Urinary bladder (tissue), 4 donors: Measurements from ENCODE around the gene P2RY2. TPM values are rescaled to one million over a fixed set of nuclear protein-coding genes. Genes with fewer than 3 reads are reported as not detected.

Experiments
- DNase-seq: peaks from one replicate; pipeline ENCODE4 v3.0.0-alpha.2; 2015; ENCODE audit errors: extremely low spot score
- H3K27ac ChIP-seq: one replicate; pipeline ENCODE4 v1.5.1; 2013; ENCODE audit warnings: low read depth, mild to moderate bottlenecking, moderate library complexity
- H3K36me3 ChIP-seq: one replicate; pipeline ENCODE4 v1.6.1; 2013; ENCODE audit warnings: mild to moderate bottlenecking, moderate library complexity; ENCODE audit not compliant: insufficient read depth
- H3K4me1 ChIP-seq: one replicate; pipeline ENCODE4 v1.6.1; 2013; ENCODE audit warnings: mild to moderate bottlenecking, moderate library complexity; ENCODE audit not compliant: insufficient read depth
- H3K4me3 ChIP-seq: one replicate; pipeline ENCODE4 v1.5.1; 2013; ENCODE audit warnings: low read depth, low read length
- WGBS: extraction: QIAGEN DNeasy Blood & Tissue Kit; methylation state at CpG from one replicate; pipeline ENCODE4 v1.1.7; 2013; 5-methylcytosine and 5-hydroxymethylcytosine counted together
- polyA plus RNA-seq: library from polyadenylated mRNA; stranded (reverse); fragments of 200-250 nt; gene quantifications from one replicate; pipeline ENCODE4 v1.2.3, GENCODE V29; 2013
- total RNA-seq: library from RNA; depleted of rRNA; stranded (reverse); fragments of >200 nt; gene quantifications from one replicate; pipeline ENCODE4 v1.2.3, GENCODE V29; 2014
- donor health status: healthy with polysubstance abuse.
- donor health status: healthy.

The P2RY2 gene
- total and polyA plus RNA-seq, 2 donors = 1.8 to 2.3 TPM

GRCh38 chr11:73258104-73259035, 40.3 kb downstream of the P2RY2 start:
- WGBS = 92% methylated on average over 7 of the region's 7 CpGs
- no peak overlapping the region for H3K4me3 ChIP-seq
- no peaks in the 10 kb centered on the region for H3K36me3 ChIP-seq
- H3K4me1 ChIP-seq = no peaks in the 10 kb centered on the region
- no peak for DNase-seq
- H3K27ac ChIP-seq = no peak overlapping the region

- H3K4me3 ChIP-seq = no peak overlapping the region
- no peaks in the 10 kb centered on the region for H3K36me3 ChIP-seq
- WGBS = 76% methylated on average over 3 of the region's 3 CpGs
- H3K4me1 ChIP-seq = no peaks in the 10 kb centered on the region
- H3K27ac ChIP-seq = no peak overlapping the region
- no peak for DNase-seq
These were observed 41.5 kb downstream of the P2RY2 start for GRCh38 chr11:73259406-73260126.

GRCh38 chr11:73260127-73260457, 42.0 kb downstream of the P2RY2 start:
- Histone ChIP-seq H3K36me3 (no peaks in the 10 kb centered on the region), H3K4me3 (no peak overlapping the region), H3K4me1 (no peaks in the 10 kb centered on the region), H3K27ac (no peak overlapping the region)
- no peak for DNase-seq

GRCh38 chr11:73262851-73263495, 44.9 kb downstream of the P2RY2 start:
- no peaks in the 10 kb centered on the region for H3K36me3 ChIP-seq
- H3K27ac ChIP-seq = no peak overlapping the region
- H3K4me1 ChIP-seq = no peaks in the 10 kb centered on the region
- no peak overlapping the region for H3K4me3 ChIP-seq
- 73% methylated on average over 5 of the region's 5 CpGs for WGBS
- DNase-seq = no peak

GRCh38 chr11:73263640-73264039, 45.6 kb downstream of the P2RY2 start:
- Histone ChIP-seq H3K36me3 (no peaks in the 10 kb centered on the region), H3K27ac (no peak overlapping the region), H3K4me1 (no peaks in the 10 kb centered on the region), H3K4me3 (no peak overlapping the region)
- WGBS = 90% methylated on average over 2 of the region's 2 CpGs
- no peak for DNase-seq

- H3K36me3 ChIP-seq = no peaks in the 10 kb centered on the region
- no peaks in the 10 kb centered on the region for H3K4me1 ChIP-seq
- DNase-seq = no peak
- WGBS = 91% methylated on average over 4 of the region's 4 CpGs
- H3K4me3 ChIP-seq = no peak overlapping the region
- no peak overlapping the region for H3K27ac ChIP-seq
These were observed 47.3 kb downstream of the P2RY2 start for GRCh38 chr11:73265278-73265810.

GRCh38 chr11:73265853-73266645, 48.0 kb downstream of the P2RY2 start:
- no peak for DNase-seq
- Histone ChIP-seq H3K27ac (no peak overlapping the region), H3K4me1 (no peaks in the 10 kb centered on the region), H3K4me3 (no peak overlapping the region), H3K36me3 (no peaks in the 10 kb centered on the region)
- 93% methylated on average over 3 of the region's 3 CpGs for WGBS

GRCh38 chr11:73266646-73267020, 48.6 kb downstream of the P2RY2 start:
- WGBS = 84% methylated on average over 4 of the region's 4 CpGs
- Histone ChIP-seq H3K4me1 (no peaks in the 10 kb centered on the region), H3K4me3 (no peak overlapping the region), H3K36me3 (no peaks in the 10 kb centered on the region), H3K27ac (no peak overlapping the region)
- DNase-seq = no peak

- H3K4me1 ChIP-seq = no peaks in the 10 kb centered on the region
- no peak overlapping the region for H3K27ac ChIP-seq
- H3K36me3 ChIP-seq = no peaks in the 10 kb centered on the region
- WGBS = 81% methylated on average over 3 of the region's 3 CpGs
- no peak for DNase-seq
- H3K4me3 ChIP-seq = no peak overlapping the region
These were observed 49.2 kb downstream of the P2RY2 start for GRCh38 chr11:73267122-73267846.

GRCh38 chr11:73267906-73268540, 49.9 kb downstream of the P2RY2 start:
- no peak for DNase-seq
- no peak overlapping the region for H3K4me3 ChIP-seq
- WGBS = 93% methylated on average over 8 of the region's 8 CpGs

GRCh38 chr11:73268671-73269271, 50.7 kb downstream of the P2RY2 start:
- no peak for DNase-seq

More at GRCh38 chr11:73267906-73268540, 49.9 kb downstream of the P2RY2 start:
- Histone ChIP-seq H3K27ac (no peak overlapping the region), H3K4me1 (no peaks in the 10 kb centered on the region), H3K36me3 (no peaks in the 10 kb centered on the region)

GRCh38 chr11:73269459-73270015, 51.5 kb downstream of the P2RY2 start:
- DNase-seq = no peak
- H3K4me3 ChIP-seq = no peak overlapping the region

More at GRCh38 chr11:73268671-73269271, 50.7 kb downstream of the P2RY2 start:
- no peak overlapping the region for H3K27ac ChIP-seq
- H3K36me3 ChIP-seq = no peaks in the 10 kb centered on the region
- no peaks in the 10 kb centered on the region for H3K4me1 ChIP-seq
- H3K4me3 ChIP-seq = no peak overlapping the region
- WGBS = 92% methylated on average over 8 of the region's 8 CpGs

More at GRCh38 chr11:73269459-73270015, 51.5 kb downstream of the P2RY2 start:
- H3K27ac ChIP-seq = no peak overlapping the region
- no peaks in the 10 kb centered on the region for H3K36me3 ChIP-seq
- H3K4me1 ChIP-seq = no peaks in the 10 kb centered on the region
- WGBS = 87% methylated on average over 7 of the region's 7 CpGs
